NCI-H446 treated with DMSO at 0.1 percent for 48 hours (cell line): ENCODE data around the gene VHLL.
"Not testable (repeated sequence)": the region's sequence is repeated elsewhere in the genome, so short reads cannot be mapped to it uniquely, and the experiment has no call there.

Source experiments
- DNase-seq: peaks from one replicate; lab custom pipeline; 2025; lab: John Stamatoyannopoulos, UW

The VHLL gene

DNA sequence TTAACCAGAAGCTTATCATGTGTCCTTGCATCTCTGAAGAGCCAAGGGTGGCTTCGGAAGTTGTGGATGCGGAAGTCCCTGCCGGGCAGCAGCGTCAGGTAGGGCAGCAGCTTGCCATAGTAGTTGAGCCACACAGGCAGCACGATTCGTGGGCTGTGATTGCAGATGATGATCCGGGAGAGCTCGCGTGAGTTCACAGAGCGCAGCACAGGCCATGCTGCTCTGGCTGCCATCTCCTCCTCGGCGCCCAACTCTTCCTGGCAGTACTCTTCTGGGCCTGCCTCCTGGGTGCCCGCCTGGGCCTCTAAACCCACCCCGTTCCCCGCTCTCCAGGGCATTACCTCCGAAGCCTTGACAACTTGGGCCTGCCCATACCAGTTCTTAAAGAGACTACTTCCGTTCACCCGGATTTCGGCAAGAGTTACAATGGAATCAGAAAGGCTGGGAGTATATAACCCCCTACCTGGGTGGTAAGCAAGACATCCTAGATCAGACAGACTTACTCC lies at the start of gene VHLL:
VHLL (minus strand) TSS at position 456 of the 506 bp plus-strand sequence; CDS start at position 338, 118 bp downstream.
- DNase-seq = no peak

DNA sequence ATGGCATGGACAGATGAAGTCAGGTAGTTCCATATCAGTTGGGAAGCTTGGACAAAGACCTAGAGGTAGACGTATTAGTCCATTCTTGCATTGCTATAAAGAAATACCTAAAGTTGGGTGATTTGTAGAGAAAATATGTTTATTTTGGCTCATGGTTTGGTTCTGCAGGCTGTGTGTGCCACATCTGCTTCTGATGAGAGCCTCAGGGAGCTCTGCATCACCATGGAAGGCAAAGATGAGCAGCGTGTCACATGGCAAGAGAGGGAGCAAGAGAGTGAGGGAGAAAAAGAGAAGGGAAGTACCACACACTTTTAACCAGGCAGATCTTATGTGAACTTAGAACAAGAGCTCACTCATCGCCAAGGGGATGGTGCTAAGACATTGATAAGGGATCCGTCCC lies 48.2 kb upstream of the VHLL start:
- DNase-seq = no peak

DNA sequence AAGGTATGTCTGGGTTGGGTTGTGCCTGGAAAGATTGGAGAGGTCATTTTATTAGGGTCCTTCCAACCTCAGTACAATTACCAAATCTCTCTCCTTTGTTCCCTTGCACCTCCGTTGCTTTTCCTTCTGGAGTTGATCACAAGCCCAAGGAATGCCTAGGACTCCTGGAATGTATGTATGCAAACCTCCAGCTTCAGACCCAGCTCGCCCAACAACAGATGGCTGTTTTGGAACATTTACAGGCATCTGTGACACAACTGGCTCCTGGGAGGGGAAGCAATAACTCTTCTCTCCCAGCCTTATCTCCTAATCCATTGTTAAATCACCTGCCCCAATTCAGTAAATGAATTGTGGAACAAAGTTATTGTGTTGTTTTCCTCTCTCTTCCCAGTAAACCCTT lies 47.5 kb upstream of the VHLL start:
- no peak for DNase-seq

DNA sequence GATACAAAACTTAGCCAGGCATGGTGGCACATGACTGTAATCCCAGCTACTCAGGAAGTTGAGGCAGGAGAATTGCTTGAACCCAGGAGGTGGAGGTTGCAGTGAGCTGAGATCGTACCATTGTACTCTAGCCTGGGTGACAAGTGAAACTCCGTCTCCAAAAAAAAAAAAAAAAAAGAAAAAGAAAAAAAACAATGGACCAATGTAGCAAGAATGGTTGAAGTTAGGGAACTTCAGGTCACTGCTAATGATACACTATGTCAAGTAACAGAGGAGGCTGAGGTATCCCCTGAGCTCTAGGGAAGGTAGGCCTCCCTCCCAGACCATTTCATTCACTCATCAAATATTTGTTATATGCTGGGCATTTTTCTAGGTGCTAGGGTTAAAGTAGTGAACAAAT lies 46.9 kb upstream of the VHLL start:
- DNase-seq = not testable (repeated sequence)

DNA sequence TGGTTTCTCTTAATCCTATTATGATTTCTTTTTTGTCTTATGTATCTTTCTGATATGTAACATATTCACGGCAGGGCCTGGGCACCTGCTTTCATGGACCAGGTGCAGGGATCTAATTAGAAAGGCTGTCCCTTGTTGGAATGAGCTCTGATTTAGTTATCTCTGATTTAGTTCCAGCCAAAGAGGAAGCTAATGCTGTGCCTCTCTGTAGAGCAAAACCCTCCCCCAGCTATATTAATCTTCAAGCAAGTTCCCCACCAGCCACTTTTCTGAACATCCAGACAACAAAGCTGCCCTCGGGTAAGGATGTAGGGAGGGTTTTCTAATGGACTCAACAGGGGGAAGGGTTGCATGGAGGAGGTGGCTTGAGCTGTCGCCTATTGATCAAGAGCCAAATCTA lies 45.3 kb upstream of the VHLL start:
- no peak for DNase-seq

DNA sequence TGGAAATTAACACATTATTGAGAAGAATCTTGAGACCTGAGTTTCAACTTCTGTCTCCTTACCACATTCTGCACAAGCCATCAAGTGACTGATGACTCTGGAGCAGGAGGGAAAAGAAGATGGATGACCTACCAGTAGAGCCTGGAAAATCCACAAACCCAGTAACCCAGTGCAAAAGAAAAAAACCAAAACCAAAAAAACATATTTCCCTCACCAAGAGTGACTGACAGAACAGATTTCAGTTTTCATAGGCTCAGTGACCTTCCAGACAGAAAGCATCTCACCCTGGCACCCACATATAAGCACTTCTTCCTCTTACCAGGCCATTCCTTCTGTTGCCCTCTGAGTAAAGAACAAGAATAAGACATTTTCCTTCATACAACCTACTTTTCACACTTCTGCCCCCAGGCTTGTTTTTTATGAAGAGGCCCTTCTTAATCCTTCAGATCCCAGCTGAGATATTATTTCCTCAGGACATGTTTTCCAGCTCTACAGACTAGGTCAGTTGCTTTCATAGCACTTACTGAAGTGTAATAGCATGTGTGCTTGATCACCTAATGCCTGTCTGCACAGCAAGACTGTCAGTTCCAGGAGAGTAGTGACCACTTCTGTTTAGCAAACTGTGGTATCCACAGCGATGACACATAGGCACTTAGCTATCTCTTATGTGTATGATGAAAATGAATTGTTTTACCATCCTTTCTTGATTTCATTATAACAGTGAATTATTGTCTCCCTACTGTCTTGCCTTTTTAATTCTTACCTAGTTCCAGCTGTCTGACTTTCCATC lies 43.3 kb upstream of the VHLL start:
- DNase-seq = no peak

DNA sequence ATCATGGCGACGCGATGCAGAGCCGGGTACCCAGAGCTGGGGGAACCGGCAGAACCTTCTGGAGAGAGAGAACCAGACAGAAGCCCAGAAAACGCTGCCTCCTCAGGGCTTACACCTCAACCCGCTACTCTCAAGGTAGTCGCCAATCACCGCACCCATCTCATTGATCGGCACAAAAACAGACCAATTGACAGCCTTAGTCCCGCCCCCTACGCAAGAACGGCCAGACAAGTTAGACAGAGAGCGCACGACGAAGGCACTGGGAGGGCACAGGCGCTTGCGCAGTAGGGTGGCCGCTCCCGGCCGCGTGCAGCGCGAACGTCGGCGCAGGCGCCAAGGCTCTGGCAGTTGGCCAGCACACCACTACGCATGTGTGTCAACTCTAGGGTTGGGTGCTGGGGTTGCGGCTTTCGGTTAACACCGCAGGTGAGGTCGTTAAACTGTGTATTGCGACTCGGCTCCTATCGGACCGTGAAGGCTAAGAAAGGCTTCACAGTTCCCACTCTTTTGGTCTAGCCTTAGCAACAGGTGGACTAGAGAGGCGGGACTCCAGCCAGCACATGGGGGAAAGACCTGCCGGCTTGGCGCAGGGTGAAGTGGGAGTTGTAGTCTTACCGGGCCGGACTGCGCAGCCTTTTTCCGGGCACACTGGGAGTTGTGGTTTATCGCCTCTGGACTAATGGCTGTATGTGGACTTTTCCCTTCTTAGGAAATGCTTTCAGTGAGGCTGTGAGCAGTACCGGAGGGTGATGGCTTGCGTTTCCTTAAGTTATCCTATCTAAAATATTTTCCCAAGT lies 39.3 kb upstream of the VHLL start, which contains the start of the genes CCT3 and TSACC:
CCT3 (minus strand) TSS at position 113 of the 797 bp plus-strand sequence; CDS start at position 5, 108 bp downstream.
TSACC (plus strand) TSS at position 347 of the 797 bp plus-strand sequence. CDS start 1,232 bp downstream, outside the sequence.
- peak; percentile 100 for DNase-seq

DNA sequence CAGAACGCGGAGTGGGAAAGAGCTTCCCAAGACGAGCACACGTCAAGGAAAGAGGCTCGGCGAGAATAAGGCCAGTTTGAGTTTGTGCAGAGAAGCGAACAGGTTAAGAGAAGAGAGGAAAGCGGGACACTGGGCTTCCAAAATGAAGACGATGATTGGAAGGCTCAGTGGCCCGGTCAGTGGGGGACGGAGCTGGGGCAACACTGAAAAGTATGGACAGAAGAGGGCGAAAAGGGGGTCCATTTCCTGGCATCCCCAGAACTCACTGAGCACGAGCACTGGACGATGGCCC lies 38.7 kb upstream of the VHLL start:
- no peak for DNase-seq

DNA sequence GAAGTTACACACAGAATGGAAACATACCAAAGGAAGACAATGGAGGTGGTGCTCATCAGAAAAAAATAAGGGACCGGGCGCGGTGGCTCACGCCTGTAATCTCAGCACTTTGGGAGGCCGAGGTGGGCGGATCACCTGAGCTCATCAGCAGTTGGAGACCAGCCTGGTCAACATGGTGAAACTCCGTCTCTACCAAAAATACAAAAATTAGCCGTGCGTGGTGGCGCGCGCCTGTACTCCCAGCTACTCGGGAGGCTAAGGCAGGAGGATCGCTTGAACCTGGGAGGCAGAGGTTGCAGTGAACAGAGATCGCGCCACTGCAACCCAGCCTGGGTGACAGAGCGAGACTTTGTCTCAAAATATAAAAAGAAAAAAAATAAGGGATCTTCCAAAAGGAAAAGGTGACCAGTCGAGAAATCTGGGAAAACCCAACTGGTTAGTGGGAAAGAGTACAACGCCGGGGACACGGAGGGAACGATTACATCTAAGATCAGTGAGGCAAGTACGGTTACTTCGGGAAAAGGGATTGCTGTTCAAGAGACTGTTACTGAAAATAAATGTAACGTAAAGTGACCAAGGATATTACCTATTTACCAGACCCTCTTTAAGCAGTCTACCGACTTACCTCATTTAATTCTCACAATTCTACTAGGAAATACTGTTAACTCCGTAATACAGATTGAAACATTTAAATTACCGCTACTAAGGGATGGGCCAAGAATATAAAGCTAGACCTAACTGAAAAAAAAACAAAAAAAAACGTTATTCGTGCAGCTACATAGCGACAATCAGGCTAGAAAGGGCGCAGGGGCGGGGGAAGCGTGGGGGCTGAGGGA lies 38.2 kb upstream of the VHLL start:
- DNase-seq = no peak

DNA sequence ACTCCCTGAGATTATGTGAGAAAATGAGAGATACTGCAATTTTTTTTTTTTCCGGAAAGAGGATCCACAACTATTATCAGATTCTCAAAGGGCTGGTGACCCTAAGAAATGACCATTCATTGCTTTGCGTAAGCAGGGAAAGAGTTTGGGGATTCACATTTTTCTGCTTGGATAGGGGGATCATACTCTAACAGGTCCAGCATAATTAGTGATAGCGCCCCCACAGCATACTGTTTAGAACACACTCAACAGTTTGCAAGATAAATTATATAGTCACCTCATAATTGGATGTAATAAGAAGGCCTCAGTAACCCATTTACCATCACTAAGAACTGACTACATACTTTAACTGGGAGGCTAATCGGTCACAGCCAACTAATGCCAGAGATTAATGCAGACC lies 37.1 kb upstream of the VHLL start:
- DNase-seq = no peak

DNA sequence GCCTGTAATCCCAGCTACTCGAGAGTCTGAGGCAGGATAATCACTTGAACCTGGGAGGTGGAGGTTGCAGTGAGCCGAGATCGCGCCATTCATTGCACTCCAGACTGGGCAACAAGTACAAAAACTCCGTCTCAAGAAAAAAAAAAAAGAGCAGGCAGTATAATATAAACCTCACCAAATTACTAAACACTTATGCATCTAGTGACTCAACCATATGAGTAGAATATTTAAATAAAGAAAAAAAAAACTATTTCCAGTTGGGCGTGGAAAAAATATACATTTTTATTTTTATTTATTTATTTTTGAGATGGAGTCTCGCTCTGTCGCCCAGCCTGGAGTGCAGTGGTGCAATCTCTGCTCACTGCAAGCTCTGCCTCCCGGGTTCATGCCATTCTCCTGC lies 24.1 kb upstream of the VHLL start:
- not testable (repeated sequence) for DNase-seq

DNA sequence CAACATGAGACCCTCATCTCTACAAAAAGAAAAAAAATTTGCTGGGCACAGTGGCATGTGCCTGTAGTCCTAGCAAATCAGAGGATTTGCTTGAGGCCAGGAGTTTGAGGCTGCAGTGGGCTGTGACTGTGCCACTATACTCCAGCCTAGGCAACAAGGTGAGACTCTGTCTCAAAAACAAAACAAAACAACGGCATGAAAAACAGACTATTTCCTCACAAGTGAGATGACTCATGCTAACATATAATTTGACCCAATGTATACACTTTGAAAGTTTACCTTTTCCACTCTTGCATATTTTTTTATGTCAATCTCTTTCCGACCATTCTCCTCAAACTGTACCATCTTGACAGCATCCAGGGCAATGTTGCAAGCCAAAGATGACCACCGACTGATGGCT lies 21.5 kb upstream of the VHLL start:
- DNase-seq = no peak

DNA sequence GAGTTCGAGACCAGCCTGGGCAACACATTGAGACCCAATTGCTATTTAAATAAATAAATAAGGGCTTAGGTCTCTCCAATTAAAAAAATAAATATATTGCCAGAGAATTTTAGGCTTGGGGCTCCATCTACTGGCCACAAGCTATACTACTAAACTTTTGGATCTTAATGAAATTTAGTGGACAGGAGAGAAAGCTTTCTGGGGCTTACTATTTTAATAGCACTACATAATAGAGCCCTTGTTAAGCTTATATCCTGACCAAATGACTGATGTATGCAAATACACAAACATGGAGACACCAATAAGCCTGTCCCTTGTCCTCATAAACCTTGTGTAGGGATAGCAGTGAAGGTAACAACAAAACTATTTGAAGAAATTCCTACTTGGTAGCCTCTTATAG lies 20.6 kb upstream of the VHLL start:
- DNase-seq = peak; percentile 2

DNA sequence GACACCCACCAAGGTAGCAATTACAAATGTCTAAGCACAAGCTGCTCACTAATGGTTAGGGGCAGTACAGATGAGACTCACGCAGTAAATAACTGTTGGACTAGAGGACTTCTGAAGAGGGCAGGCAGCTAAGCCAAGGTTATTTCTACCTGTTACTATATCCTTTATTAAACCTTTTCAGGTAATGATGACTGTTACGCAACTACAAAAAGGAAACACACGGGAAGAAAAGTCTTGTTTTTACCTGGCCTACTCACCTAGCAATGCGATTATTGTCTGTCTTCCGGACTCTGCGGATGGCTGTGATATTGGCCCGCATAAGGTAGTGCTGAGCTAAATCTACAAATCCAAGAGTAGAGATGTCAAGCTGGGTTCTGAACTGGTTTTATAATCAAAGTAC lies 17.8 kb upstream of the VHLL start:
- no peak for DNase-seq

DNA sequence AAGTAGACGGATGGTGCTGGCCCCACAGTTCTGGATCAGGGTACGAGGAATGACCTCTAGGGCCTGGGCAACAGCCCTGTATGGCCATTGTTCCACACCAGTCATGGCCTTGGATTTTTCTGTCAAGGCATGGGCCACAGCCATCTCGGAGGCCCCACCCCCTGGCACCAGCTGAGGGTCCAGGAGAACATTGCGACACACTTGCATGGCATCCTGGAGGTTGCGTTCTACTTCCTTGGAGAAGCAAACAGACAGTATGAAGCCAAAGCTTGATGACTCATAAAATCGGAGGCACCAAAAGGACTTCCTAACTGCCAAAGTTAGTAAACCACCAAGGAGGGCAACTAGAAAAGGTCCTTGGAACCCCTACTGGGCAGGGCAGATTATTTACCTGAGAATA lies 11.9 kb upstream of the VHLL start:
- no peak for DNase-seq

DNA sequence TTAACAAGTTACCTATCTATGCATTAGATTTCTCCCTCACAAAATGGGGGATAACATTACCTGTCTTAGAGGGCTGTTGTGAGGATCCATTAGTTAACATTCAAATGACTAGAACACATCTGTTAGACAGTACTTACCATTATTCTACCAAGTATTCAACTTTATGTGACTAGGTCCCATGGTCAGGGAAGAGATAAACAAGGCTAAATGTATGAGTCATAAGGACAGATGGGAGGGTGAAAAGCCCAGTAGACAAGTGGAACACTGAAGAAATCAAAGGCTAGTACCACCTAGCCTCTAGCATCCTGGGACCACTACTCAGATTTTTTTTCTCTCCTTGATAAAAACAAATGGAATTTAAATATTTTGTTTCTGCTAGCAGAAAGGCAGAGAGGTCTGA lies 9.0 kb upstream of the VHLL start:
- DNase-seq = no peak

DNA sequence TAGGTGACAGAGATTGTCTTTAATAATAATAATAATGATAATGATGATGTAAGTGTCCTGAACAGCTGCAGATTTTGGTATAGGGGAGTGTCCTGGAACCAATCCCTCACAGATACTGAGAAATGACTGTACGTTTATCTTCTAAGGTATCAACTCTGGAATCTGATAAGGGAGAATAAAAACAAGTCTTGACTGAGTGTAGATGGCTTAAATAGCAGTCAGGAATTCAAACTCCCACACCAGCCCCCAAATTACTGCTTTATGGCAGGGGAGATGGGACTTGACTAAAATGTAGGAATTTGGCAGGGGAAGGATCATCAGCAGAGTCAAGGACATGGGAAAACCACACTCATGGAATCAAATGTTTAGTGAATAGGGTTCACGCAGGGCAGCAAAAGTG lies 6.1 kb upstream of the VHLL start:
- DNase-seq = no peak

DNA sequence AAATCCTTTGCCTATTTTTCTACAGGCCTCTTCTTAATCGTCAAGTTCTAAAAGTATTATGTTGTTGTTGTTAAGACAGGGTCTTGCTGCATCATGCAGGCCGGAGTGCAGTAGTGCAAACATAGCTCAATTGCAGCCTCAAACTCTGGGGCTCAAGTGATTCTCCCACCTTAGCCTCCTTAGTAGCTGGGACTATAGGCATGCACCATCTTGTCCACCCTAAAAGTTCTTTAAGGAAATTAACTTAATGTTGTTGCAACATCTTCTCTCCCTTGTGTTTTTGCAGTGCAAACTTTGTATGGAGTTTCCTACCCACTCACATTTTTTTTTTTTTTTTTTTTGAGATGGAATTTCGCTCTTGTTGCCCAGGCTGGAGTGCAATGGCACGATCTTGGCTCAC lies 4.1 kb upstream of the VHLL start:
- DNase-seq = no peak

DNA sequence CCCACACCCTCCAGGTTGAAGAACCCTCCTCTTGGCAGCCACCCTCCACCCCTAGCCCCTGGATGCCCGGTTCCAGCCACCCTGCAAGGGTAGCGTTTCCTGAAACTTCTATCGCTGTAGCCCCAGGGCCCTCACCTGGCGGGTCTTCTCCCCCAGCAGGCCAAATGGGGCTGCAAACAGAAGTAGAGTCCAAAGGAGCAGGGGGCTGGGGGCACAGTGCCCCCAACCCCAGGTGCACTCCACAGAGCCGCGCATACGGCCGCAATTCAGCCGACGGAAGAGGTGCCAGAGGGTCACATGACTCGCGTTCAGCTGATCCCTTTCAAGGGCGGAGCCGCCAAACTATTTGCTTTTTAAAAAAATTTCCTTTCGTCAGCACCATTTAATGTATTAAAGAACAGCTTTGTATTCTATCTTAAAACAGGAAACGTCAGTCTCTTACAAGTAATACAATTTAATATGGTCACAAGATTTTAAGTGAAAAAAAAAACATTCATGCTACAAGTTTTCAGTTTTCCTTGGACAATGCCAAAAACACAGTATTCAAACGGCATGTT lies 3.6 kb downstream of the VHLL start, which contains the start of gene GLMP:
GLMP (minus strand) TSS at position 289 of the 557 bp plus-strand sequence; CDS start at position 255, 34 bp downstream.
- DNase-seq = peak; percentile 23

DNA sequence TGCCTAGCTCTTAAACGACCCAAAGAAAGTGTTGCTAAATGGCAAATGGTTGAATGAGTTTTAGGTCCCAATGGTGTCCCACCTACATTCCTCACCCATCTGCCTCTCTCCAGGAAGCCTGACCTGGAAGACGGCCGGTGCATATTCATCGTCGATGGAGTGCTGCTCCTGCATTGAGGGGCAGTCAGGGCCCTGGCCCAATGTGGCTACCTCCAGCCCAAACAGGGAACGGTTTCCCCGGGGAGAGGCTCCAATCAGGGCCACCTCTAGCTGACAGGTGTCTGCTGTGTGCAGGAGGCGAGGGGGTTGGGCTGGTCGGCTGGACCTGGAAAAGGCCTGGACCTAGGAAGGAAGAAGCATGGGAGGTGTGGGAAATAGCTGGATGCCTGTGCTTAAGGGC lies 5.2 kb downstream of the VHLL start:
- no peak for DNase-seq

DNA sequence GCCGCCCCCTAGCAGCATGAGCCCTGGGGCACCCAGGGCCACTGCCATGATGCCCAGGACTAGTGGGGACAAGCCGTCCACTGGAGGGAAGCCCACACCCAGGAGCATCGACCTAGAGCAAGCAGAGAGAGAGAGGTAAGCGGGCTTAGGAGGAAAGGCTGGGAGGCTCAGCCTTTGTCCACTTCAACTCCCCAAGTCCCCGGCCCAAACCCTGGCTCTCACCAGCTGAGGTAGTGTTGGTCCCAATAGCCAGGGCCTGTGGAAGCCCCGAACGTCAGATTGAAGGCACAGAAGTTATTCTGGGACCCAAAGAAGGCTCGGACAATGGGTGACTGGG lies 6.0 kb downstream of the VHLL start:
- DNase-seq = no peak
